GM03348 (cell line): ENCODE measurements around the gene CPEB2.
A peak's percentile ranks its signal among the peaks of the same experiment; 100 is the strongest.
"Not testable (repeated sequence)": the region's sequence is repeated elsewhere in the genome, so short reads cannot be mapped to it uniquely, and the experiment has no call there.

ENCODE experiments used
- DNase-seq: peaks from one replicate; pipeline ENCODE4 v3.0.0; 2012; ENCODE audit warnings: low spot score

CPEB2 gene

GRCh38 chr4:15043922-15044321 is 41.6 kb downstream of the CPEB2 start:
- no peak for DNase-seq

- DNase-seq = no peak
These were observed 52.3 kb downstream of the CPEB2 start for GRCh38 chr4:15054541-15054940.

GRCh38 chr4:15060213-15060612 is 57.9 kb downstream of the CPEB2 start:
- DNase-seq = no peak

GRCh38 chr4:15063341-15063740 is 61.1 kb downstream of the CPEB2 start:
- no peak for DNase-seq

DNA sequence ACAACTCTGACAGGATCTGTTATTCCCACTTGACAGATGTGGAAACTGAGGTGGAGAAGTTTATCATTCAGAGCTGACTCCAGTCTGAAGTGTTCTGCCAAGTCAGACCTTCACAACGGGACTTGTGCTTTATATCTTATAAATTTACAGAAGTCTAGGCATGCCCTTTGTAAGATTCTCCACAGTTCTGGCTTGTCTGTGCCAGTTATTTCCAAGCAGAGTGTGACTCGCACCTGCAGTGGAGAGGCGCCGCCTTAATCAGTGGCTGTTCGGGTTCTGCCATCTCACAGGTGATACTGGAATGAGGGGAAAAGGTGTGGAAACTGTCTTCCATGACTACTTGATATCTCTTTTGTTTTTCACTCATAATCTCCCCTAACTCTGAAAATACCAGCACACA is 63.2 kb downstream of the CPEB2 start:
- no peak for DNase-seq

GRCh38 chr4:15066140-15066539 is 63.9 kb downstream of the CPEB2 start:
- DNase-seq = no peak

DNA sequence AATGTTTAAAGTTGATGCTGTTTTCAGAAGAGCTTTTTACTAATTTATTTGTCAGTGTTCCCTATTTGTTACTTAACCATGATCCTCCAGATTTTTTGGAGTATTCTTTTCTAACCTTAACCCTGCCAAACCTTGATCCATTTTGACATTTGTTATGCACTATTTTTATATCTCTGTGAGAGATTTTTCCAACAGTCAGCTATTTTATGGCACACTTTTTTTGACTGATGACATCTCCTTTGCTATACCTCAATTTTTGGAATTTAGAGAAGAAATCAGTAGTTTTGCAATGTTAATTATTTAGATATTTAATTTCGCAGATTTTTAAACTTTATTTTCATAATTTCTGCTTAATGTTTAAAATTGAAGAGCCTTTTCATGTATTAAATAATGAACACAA is 66.0 kb downstream of the CPEB2 start:
- DNase-seq = no peak

GRCh38 chr4:15075875-15076274 is 73.6 kb downstream of the CPEB2 start:
- no peak for DNase-seq

GRCh38 chr4:15077969-15078368 is 75.7 kb downstream of the CPEB2 start:
- DNase-seq = no peak

DNA sequence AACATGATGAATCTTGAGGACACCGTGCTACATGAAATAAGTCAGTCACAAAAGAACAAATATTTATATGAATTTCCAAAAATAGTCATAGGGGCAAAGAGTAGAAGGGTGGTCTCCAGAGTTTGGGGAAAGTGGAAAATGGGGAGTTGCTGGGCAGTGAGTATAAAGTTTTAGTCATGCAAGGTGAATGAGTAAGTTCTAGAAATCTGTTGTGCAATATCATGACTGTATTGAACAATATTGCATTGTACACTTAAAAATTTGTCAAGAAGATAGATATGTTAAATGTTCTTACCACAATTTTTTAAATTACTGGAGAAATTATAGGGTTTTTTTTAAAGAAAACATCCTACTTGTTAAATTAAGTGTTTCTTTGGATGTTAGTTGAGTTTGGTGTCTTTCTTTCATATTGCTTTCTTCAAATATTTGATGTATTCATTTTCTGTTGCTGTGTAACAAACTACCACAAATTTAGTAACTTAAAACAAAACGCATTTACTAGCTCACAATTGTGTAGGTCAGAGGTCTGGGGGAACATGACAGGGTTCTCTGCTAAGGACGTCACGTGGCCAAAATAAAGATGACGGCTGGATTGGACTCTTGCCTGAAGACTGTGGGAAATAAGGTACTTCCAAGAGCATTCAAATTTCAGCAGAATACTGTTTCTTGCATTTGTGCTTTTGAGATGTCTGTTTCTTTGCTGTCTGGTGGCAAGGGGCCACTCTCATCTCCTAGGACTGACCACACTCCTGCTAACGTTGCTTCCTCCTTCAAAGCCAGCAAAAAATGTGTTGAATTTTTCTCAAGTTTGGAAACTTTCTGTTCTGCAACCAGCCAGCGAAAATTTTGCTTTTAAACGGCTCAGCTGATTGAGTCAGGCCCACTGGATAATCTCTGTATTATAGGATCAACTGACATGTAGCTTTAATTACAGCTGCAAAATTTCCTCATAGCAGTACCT is 76.7 kb downstream of the CPEB2 start:
- peak; percentile 5 for DNase-seq

GRCh38 chr4:15084780-15085179 is 82.5 kb downstream of the CPEB2 start:
- DNase-seq = no peak

DNA sequence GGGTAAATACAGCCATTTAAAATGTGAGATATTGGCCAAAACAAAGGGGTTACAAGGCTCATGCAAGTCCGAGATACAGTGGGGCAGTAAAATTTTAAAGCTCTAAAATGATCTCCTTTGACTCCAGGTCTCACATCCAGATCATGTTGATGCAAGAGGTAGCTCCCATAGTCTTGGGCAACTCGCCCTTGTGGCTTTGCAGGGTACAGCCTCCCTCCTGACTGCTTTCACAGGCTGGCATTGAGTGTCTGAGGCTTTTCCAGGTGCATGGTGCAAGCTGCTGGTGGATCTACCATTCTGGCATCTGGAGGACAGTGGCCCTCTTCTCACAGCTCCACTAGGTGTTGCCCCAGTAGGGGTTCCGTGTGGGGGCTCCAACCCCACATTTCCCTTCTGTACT is 83.5 kb downstream of the CPEB2 start:
- not testable (repeated sequence) for DNase-seq

GRCh38 chr4:15086259-15086658 is 84.0 kb downstream of the CPEB2 start:
- DNase-seq = not testable (repeated sequence)

- DNase-seq = no peak
These were observed 86.2 kb downstream of the CPEB2 start for GRCh38 chr4:15088394-15089035.

DNA sequence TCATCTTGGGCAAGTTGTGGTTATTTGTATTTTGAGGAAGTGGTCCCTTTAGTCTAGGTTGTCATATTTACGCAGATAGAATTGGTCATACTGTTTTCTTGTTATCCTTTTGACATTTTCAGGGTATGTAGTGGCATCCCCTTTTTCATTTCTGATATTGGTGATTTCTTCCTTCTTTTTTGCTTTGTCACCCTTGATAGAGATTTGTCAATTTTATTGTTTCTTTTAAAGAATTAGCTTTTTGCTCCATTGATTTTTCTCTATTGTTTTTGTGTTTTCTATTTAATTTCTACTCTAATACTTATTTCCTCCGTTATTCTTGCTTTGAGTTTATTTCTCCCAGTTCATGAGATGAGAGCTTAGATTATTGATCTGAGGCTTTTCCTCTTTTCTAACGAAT is 87.7 kb downstream of the CPEB2 start:
- DNase-seq = no peak

- no peak for DNase-seq
These were observed 98.1 kb downstream of the CPEB2 start for GRCh38 chr4:15100380-15100779.

DNA sequence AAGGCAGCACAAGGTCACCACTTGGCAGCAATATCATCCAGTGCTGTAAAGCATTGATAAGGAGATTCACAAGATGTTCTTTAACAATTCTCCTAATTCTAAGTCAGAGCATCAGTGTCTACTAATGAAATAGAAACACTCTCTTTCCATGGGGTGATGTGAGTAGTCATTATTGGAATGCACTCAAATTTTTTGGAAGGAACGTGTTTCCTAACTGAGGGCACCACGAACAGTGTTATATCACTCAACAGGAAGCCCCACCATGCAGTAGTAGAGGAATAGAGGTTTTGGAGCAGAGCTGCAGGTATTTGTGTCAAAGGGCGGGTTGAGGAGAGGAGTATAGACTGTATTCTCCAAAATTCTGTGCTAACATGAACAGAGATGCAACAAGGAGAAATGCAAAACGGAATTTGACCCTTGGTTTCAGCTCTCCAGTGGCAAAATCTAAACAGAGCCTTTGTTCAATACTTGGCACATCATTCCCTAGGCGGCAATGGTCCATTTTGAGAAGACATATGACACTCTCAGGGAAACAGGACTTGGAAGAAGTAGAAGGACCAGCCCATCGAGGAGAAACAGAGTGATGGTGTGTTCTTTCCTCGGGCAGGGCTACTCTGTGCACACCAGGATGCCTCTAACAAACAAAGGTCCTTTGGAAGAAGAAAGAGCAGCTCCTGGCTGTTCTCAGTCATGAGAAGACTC is 98.9 kb downstream of the CPEB2 start:
- peak; percentile 45 for DNase-seq

DNA sequence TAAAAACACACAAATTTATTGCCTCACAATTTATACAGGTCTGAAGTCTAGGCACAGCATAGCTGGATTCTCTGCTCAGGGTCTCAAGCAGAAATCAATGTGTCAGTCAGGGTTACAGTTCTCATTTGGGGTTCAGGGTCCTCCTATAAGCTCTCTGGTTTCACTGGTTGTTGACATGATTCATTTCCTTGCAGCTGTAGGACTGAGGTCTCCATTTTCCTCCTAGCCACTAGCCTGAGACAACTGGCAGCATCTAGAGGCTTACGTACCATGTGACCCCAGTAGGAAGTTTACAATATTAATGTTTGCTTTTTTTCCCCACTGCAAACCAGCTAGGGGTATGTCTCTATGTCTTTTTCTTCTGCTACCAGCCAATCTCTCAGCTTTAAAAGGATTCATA is 102.5 kb downstream of the CPEB2 start:
- DNase-seq = no peak

GRCh38 chr4:15106399-15106798 is 104.1 kb downstream of the CPEB2 start:
- no peak for DNase-seq

- DNase-seq = no peak
These were observed 107.3 kb downstream of the CPEB2 start for GRCh38 chr4:15109600-15109999.

- no peak for DNase-seq
These were observed 107.9 kb downstream of the CPEB2 start for GRCh38 chr4:15110120-15110571.

GRCh38 chr4:15116509-15117079 is 114.3 kb downstream of the CPEB2 start:
- no peak for DNase-seq
